HG02840 (cell line): Measurements from ENCODE around the gene ARHGAP30.
"Not testable (repeated sequence)": the region's sequence is repeated elsewhere in the genome, so short reads cannot be mapped to it uniquely, and the experiment has no call there.

Experiments used
- ATAC-seq: cut with Tn5 transposase; IDR thresholded peaks from one replicate; pipeline ENCODE4 v1.9.1; 2021; ENCODE audit warnings: mild to moderate bottlenecking, moderate library complexity, moderate number of reproducible peaks; ENCODE audit not compliant: unreplicated experiment, low FRiP score

The ARHGAP30 gene

DNA sequence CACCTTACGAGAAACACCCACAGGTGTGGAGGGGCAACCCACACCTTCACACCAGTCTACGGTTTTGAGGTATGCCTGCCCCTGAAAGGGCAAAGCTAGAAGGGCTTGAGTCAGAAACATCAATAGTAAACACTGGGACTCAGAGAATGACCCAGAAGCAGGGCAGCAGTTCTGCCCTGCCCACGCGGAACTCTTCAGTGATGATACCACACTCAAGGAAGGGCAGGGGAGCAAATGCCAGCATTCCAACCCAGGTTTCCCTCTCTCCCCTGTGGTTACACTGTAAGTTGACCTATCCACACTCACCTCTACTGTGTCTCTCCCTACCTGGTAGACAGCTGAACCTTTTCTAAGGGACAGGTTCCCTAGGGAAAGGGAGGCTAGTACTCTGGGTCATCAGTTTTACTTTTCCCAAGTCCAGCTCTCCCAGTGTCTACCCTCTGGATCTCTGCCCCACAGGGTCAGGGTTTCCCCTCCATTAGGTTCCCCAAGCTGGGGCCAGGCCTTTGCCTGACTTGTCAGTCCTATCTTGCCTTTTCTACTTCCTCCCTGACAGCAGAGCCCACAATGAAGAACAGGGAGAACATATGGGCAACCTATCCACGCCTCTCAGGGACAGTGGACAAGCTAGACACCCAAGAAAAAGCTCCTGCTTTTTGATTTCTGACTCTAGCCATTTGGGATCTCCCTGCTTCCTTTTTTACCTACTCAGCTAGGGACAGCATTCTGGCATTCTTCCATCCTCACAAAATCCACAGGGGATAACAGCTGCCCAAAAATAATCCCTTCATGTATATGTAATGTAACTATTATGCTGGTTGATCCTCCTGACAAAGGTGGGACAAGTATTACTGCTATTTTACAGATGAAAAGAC lies 51.7 kb downstream of the ARHGAP30 start:
- no peak for ATAC-seq

DNA sequence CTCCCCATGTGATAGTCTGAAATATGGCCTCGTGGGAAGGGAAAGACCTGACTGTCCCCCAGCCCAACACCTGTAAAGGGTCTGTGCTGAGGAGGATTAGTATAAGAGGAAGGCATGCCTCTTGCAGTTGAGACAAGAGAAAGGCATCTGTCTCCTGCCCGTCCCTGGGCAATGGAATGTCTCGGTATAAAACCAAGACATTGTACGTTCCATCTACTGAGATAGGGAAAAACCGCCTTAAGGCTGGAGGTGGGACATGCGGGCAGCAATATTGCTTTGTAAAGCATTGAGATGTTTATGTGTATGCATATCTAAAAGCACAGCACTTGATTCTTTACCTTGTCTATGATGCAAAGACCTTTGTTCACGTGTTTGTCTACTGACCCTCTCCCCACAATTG lies 52.5 kb downstream of the ARHGAP30 start:
- not testable (repeated sequence) for ATAC-seq

DNA sequence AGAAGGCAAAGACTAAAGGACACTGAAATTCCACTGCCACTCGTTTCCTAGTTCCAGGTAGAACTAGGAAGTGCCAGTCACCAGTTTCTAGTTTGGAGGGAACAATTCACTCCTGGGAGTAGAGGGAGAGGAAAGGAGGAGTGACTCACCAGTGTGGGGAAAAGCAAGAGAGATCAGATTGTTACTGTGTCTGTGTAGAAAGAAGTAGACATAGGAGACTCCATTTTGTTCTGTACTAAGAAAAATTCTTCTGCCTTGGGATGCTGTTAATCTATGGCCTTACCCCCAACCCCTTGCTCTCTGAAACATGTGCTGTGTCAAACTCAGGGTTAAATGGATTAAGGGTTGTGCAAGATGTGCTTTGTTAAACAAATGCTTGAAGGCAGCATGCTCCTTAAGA lies 53.0 kb downstream of the ARHGAP30 start:
- not testable (repeated sequence) for ATAC-seq

DNA sequence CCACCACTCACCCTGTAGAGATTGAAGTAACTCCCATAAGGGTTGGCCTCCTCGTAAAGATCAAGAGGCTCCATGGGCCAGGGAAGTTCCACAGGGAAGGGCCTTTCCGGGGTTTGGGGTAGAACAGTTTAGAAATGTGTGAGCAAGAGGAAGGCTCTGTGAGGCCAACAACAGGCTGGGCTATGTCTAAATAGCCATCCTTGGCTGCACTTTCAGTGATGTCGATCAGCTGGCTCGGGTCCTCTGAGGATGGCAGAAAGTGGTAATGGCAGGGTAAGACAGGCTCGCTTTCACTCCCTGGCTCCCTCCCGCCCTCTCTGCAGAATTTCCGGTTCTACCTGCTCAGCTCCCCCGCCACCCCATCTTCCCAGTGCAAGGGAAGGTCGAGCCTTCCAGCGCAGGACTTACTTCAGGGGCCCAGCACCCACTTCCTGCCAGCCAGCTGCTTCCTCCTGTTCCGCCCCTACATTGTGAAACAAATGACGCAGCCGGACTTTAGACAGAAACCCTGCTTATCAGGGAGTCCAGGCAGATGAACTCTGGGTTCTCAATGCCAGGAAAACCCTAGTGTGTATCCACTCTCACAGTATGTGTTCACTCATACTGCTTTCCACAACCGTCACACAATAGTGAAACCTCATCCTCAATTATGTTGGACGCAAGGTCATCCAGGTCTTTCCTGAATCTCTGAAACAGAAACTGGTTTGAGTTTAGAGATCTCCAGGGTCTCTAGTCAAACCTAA lies 56.0 kb downstream of the ARHGAP30 start:
- peak; percentile 83 for ATAC-seq

DNA sequence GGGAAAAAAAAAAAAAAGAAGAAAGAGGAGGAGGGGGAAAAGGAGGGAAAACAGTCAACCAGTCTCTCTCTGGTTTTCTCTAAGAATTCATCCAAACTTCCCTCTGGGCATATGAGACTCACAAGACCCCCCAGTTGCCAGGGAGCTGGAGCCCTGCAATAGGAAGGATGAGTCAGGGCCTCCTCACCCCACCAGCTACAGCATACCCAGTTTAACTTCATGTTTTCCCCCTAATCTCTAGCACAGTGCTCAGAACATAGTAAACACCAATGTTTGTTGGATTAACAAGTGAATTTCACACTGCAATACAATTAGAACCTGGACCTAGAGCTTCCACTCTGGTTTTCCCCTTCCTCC lies 56.6 kb downstream of the ARHGAP30 start:
- ATAC-seq = no peak

DNA sequence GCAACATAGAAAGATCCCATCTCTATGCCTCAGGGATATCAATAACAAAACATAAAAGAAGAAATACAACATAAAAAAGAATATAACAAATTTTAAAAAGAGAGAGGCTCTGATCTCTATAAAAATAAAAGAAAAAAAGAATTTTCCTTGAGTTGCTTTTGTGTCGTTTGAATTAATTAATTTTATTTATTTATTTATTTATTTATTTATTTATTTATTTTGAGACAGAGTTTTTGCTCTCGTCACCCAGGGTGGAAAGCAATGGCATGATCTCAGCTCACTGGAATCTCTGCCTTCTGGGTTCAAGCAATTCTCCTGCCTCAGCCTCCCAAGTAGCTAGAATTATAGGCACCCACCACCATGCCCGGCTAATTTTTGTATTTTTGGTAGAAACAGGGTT lies 57.3 kb downstream of the ARHGAP30 start:
- ATAC-seq = no peak

DNA sequence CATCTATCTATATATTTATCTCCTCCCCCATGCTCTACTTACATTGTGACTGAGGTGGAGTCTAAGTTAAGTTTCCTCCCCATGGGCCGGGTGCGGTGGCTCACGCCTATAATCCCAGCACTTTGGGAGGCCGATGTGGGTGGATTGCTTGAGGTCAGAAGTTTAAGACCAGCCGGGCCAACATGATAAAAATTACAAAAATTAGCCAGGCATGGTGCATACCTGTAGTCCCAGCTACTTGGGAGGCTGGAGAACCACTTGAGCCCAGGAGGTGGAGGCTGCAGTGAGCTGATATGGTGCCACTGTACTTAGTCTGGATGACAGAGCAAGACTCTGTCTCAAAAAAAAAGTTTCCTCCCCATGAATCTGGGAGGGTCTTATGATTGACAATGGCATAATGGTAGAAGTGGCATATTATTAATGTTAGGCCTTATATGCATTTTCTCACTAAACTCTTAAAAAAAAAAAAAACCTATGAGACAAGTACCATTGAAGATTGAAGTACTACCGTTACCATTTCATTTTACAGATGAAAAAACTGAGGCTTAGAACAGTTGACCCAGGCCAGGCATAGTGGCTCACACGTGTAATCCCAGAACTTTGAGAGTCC lies 60.0 kb downstream of the ARHGAP30 start:
- no peak for ATAC-seq

DNA sequence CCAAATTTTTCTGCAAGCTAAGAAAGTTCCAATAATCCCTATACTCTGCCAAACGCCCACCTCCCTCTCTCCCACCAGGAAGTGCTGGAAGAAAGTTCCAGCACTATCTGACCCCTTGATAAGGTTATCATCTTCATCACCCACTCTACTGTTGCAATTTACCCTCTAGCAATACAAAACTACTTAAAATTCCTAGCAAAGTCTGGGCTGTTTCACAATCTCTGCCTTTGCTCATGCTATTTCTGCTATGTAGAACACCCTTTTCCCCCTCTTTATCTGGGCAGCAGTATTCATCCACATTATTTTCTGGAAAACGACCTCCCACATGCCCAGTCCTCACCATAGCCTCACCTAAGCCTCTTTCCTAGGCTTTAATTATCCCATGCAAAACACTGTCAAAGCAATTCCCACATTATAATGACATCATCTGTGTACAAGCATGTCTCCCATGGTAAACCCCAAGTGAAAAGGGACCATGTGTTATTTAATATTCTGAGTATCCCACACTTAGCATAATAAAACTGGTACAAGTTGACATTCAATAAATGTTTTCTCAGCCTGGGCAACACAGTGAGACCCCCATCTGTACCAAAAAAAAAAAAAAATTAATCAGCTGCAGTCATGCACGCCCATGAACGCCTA lies 60.7 kb downstream of the ARHGAP30 start:
- no peak for ATAC-seq

DNA sequence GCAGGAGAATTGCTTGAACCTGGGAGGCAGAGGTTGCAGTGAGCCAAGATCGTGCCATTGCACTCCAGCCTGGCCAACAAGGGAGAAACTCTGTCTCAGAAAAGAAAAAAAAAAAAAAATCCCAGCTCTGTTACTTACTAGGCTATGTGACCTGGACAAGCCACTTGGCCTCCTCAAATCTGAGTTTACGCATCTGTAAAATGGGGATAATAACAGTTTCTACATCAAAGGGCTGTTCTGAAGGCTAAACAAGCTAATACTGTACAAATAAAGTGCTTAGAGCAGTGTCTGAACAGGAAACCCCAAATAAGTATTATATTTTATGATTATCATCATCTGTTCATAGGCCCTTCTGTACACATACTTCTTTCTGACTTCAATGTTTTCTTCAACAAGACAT lies 62.3 kb downstream of the ARHGAP30 start:
- ATAC-seq = no peak

DNA sequence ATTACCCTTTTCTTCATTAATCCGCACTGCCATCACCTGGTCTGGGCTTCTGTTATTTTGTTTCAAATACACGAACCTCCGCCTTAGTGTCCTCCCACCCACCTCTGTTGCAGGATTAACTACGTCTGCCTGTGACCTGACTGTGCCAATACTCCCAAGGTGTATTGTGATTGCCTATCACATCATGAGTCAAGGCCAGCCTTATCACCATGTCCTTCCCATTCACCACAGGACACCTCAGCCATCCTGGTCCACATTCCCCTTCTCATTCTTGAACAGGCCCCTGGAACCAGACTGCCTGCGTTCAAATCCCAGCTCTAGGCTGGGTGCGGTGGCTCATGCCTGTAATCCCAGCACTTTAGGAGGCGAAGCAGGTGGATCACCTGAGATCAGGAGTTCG lies 63.1 kb downstream of the ARHGAP30 start:
- ATAC-seq = no peak

DNA sequence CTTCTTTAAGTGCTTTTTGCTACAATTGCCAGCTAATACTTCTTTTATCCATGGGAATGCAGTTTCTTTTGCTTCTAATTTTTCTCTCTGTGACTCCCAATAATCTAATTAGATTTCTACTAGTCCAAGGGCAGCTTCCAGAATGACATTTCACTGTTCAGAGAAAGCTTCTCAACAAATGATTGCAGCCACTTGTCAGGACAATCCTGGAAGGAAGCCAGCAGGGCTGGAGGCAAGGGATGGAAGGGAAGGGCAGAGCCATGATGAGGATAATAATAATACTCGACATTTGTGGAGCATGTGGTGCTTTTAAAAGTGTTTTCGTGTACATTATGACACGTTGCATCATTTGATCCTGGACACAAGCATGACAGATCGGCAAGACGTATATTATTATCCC lies 68.2 kb downstream of the ARHGAP30 start:
- no peak for ATAC-seq

DNA sequence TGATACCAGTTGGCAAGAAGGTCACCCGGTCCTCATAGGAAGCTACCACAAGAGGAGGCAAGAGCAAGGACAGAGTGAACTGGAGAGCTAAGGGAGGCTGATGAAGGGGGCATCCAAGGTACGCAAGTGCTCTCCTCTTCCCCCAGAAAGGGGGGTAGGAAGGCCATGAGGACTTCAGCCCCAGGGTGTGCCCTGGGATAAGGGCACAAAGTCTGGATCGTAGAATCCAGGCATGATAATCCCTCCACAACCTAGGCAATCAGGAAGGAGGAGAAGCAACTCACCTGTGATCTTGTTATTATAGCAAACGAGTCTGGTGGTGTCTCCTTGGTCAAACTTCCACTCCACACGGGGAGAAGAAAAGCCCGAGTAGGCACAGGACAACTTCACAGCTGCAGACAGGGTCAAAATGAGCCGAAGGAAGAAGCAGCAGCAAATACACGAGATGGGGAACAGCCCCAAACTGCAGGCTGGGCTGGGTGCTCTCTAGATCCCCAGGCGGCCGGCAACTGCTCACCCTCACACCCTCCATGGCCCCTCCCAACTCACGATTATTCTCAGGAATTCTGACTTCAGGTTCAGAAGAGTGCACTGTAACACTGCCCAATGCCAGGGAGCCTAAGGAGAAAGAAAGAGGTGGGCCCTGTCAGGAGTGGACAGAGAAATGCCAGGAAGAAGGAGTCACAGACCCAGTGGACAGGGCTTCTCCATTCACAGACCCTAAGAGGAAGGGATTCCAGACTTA lies 68.8 kb downstream of the ARHGAP30 start:
- ATAC-seq = no peak

DNA sequence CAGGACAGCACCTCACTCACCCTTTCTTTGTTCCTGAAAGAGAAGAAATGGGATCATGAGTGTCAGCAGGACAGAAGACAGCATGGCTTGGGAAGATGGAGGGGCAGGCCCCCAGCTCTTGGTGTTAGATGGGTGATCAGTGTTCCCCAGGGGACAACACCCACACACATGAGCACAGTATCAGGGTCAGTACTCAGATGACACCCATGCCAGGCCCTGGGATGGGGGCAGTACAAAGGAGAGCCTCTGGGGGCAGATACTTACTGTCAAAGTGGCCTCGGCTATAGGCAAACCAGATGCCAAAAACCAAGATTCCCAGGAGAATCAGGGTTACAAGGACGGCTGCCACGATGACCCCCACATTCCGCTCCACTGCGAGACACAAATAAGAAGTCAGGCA lies 70.3 kb downstream of the ARHGAP30 start:
- no peak for ATAC-seq

DNA sequence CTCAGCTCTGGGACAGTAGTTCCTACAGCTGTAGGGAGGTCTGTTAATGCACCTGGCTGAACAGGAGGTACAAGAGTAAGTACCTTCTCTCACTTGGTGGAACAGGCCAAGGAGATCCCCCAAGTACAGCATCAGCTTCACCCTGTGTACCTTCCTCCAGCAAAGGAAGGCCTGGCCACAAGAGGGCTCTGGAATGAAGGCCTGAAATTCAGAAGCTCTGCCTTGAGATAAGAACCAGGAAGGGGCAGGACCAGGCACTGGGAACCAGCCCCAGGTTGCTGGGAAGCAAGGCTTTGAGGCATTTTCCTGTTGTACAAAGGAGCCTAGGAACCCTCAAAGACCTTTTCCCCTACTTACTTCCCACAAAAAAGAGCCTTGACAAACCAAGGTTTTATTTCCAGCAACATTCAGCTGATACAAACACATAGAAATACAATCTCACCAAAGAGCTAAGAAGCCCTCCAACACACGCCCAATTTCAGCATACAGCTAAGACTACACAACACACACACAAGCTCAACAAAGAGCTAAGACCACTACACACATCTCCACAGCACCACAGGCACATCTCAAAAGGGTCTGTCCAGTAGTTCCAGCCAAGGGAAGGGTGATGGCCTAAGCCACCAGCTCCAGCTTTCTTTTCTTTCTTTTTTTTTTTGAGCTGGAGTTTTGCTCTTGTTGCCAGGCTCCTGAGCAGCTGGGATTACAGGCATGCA lies 72.2 kb downstream of the ARHGAP30 start:
- ATAC-seq = no peak
